ENCODE measurements around the gene CPLANE2.
A peak's percentile ranks its signal among the peaks of the same experiment; 100 is the strongest.

The CPLANE2 gene, protein sequence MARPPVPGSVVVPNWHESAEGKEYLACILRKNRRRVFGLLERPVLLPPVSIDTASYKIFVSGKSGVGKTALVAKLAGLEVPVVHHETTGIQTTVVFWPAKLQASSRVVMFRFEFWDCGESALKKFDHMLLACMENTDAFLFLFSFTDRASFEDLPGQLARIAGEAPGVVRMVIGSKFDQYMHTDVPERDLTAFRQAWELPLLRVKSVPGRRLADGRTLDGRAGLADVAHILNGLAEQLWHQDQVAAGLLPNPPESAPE

GRCh38 chr1:16236511-16237342 is at the start of gene CPLANE2:
CPLANE2 (minus strand) TSS chr1:16237183; CDS start chr1:16236742, 441 bp downstream.
- TF ChIP-seq CTCF (IDR thresholded peaks at IDR 0.05; ENCODE audit: low read depth, low read length), result no peak
- H3K4me3 ChIP-seq (ENCODE audit: low read depth, low read length), result peak within 1 kb of the TSS; percentile 67
- peak; percentile 90 for DNase-seq (ENCODE audit: low read depth, low spot score)
- in situ Hi-C loops (cut with HindIII; ENCODE audit: low sequenced_read_pairs), result no loop called here

- no peak for DNase-seq (ENCODE audit: low read depth, low spot score)
- in situ Hi-C loops (cut with HindIII; ENCODE audit: low sequenced_read_pairs), result no loop called here
- no peak overlapping the region for H3K4me3 ChIP-seq (ENCODE audit: low read depth, low read length)
- TF ChIP-seq CTCF (IDR thresholded peaks at IDR 0.05; ENCODE audit: low read depth, low read length), result no peak
Observed at GRCh38 chr1:16286122-16286521, 49.1 kb upstream of the CPLANE2 start.

DNA sequence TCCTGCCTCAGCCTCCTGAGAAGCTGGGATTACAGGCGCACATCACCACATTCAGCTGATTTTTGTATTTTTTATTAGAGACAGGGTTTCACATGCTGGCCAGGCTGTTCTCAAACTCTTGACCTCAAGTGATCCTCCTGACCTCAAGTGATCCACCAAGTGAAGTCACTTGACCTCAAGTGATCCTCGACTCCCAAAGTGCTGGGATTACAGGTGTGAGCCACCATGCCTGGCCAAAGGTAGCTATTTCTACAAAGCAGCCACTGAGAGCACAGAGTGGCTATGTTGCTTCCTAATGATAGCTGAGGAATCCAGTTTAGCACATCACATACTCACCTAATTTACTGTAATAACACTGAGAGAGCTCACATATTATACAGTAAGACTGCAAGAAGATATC is 44.8 kb upstream of the CPLANE2 start:
- no peak for TF ChIP-seq CTCF (IDR thresholded peaks at IDR 0.05; ENCODE audit: low read depth, low read length)
- no peak for DNase-seq (ENCODE audit: low read depth, low spot score)
- in situ Hi-C loops (cut with HindIII; ENCODE audit: low sequenced_read_pairs), result no loop called here
- no peak overlapping the region for H3K4me3 ChIP-seq (ENCODE audit: low read depth, low read length)

DNA sequence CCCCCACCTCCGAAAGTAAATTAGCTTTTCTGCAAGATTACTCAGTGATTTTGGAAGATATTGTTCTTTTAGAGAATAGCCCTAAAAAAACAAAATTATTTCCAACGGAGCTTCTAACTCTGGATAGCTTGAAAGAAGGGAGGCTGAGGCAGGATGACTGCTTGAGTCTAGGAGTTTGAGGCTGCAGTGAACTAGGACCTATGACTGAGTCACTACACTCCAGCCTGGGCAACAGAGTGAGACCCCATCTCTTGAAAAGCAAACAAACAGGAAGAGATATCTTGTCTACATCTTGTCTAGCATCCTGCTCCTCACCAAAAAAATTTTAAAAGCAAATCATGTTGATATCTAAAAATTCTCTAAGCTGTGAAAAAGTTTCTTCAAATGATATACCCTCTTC is 42.2 kb upstream of the CPLANE2 start:
- no peak overlapping the region for H3K4me3 ChIP-seq (ENCODE audit: low read depth, low read length)
- in situ Hi-C loops (cut with HindIII; ENCODE audit: low sequenced_read_pairs), result no loop called here
- TF ChIP-seq CTCF (IDR thresholded peaks at IDR 0.05; ENCODE audit: low read depth, low read length), result no peak
- DNase-seq (ENCODE audit: low read depth, low spot score), result no peak

DNA sequence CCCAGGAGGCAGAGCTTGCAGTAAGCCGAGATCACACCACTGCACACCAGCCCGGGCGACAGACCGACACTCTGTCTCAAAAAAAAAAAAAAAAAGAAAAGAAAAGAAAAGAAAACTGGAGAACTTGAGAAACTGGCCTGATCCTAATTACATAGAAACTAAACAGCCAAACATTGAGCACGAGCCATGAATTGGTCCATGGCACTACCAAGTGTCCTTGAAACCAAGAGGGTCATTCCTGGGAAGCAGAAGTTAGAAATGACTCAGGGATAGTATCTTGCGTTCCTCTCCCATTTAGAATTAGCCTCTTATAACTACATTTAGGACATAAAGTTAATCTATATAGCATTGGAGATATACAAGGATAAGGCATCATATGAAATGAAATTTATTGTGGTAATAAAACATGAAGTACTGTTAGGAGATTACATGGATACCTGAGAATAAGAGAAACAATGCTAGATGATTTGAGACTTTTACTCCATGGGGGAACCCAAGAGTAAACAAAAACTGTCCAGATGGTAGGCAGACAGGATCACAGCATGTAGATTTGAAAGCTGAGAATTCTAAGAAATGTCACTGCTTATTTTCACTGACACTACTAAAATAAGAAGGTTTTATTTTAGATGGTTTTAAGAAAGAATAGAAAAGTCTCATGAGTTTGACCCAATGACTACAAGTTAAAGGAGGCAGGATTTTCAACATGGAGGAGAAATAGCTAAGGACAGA is 39.5 kb upstream of the CPLANE2 start:
- TF ChIP-seq CTCF (IDR thresholded peaks at IDR 0.05; ENCODE audit: low read depth, low read length), result no peak
- H3K4me3 ChIP-seq (ENCODE audit: low read depth, low read length), result no peak overlapping the region
- no peak for DNase-seq (ENCODE audit: low read depth, low spot score)
- in situ Hi-C loops (cut with HindIII; ENCODE audit: low sequenced_read_pairs), result no loop called here

GRCh38 chr1:16275591-16275990 is 38.6 kb upstream of the CPLANE2 start:
- no peak for DNase-seq (ENCODE audit: low read depth, low spot score)
- no peak overlapping the region for H3K4me3 ChIP-seq (ENCODE audit: low read depth, low read length)
- TF ChIP-seq CTCF (IDR thresholded peaks at IDR 0.05; ENCODE audit: low read depth, low read length), result no peak
- in situ Hi-C loops (cut with HindIII; ENCODE audit: low sequenced_read_pairs), result no loop called here

Measured in astrocyte of the spinal cord (primary cell).